GM21737 (cell line): ENCODE data around the gene OR10X1.

ENCODE experiments used
- ATAC-seq: cut with Tn5 transposase; IDR thresholded peaks from one replicate; pipeline ENCODE4 v1.9.1; 2021; ENCODE audit warnings: mild to moderate bottlenecking, moderate library complexity; ENCODE audit not compliant: unreplicated experiment

Gene OR10X1, protein sequence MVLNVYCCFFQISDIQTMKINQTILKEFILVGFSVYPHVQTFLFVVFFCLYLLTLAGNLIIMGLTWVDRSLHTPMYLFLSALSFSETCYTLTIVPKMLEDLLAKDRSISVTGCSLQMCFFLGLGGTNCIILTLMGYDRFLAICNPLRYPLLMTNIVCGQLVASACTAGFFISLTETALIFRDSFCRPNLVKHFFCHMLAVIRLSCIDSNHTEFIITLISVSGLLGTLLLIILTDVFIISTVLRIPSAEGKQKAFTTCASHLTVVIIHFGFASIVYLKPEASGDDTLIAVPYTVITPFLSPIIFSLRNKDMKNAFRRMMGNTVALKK

DNA sequence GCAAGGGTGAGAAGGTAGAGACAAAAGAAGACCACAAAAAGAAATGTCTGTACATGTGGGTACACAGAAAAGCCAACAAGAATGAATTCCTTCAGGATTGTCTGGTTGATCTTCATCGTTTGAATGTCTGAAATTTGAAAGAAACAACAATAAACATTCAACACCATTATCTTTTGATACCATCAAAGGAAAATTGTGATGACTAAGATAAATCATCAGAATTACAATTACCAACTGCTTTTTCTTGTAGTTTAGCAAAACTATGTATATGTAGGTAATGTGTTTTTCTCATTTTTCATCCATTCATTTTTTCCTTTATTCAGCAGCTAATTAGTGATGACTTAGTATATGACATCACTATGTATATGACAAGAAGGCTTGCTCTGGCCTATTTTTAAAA lies at the start of gene OR10X1:
Gene OR10X1 (minus strand): TSS at position 167 of the 400 bp plus-strand sequence. CDS start 0 bp downstream, at position 167.
- no peak for ATAC-seq

DNA sequence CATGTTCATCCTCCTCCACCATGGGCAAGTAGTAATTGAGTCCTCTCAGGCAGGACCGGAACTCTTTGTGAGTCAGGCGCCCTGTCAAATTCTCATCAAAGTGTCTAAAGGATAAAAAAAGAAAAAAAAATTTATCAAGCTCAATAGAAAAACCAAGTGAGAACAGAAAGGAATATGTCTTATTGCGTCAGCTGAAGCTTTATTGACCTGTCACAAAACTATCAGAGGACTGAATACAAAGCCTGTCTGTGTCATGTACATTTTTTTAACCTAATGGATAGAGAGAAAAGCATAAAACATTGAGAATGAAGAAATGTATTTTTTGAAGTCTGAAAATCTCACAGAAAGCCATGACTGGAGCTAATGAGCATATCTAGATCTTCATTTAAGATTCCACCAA lies 34.1 kb upstream of the OR10X1 start:
- ATAC-seq = no peak

DNA sequence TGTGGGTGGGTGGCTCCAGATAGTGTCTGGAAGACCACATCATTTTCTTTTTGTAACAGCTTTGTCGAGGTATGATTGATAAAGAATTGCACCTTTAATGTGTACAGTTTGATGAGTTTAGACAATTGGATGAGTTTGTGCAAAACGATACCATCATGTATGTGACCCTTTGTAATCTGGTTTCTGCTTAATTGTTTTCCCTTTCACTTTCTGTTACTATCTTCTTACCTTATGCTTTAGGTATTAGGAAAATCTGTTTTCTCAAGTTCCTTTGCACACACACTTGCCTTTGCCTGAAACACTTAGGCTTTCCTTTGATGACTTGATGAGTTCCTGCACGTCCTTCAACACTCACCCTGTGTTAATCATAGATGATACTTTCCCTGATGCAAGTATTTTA lies 32.2 kb upstream of the OR10X1 start:
- ATAC-seq = no peak

- no peak for ATAC-seq
These were observed 27.6 kb upstream of the OR10X1 start for GRCh38 chr1:158607296-158607695.

DNA sequence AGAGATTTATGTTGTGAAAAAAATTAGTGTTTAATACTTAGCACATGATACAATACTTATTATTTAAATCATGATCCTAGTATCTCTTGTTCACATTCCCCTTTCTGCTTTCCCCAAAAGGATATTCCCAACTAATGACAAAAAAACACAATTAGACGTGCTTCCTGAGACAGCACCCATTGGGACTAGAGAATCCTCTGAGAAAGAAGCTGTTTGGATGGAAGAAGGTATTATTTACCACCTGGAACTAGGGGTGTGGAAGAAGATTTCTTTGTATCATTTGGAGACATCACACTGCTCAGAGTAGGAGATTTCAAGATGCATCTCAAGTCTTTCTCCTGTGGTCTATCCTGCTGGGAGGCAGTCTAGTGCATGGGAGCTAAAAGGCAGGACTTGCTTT lies 25.3 kb upstream of the OR10X1 start, which contains the start of gene OR10Z1:
Gene OR10Z1 (plus strand): TSS at position 301 of the 400 bp plus-strand sequence. CDS start 1,171 bp downstream, outside the sequence.
- ATAC-seq = no peak

- no peak for ATAC-seq
These were observed 21.0 kb upstream of the OR10X1 start for GRCh38 chr1:158600735-158601134.

GRCh38 chr1:158586942-158587341 lies 7.2 kb upstream of the OR10X1 start:
- ATAC-seq = no peak

- ATAC-seq = no peak
These were observed 4.3 kb upstream of the OR10X1 start for GRCh38 chr1:158583962-158584361.

- ATAC-seq = no peak
These were observed 2.1 kb downstream of the OR10X1 start for GRCh38 chr1:158577561-158577960.

GRCh38 chr1:158572226-158572625 lies 7.5 kb downstream of the OR10X1 start:
- no peak for ATAC-seq

DNA sequence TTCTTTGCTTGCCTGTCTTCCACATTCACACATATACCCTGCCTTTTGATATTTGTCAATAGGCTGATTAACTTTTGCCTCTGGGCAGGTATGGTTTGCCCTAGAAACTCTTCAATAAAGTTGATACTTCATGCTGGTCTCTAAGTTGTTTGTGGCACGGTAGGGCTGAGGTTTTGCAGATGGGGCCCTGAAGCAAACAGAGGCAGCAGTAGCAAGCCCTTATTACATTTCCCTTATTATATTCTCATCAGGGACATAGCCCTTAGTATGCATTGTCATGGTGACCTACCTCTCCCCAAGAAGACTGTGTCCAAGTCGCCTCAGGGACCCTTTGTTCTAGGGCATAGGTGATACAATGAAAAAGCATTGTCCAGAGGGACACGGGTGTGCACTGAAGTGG lies 9.2 kb downstream of the OR10X1 start, which contains the start of gene OR6P1:
Gene OR6P1 (minus strand): TSS at position 101 of the 400 bp plus-strand sequence. CDS start 6,976 bp downstream, outside the sequence.
- ATAC-seq = no peak

DNA sequence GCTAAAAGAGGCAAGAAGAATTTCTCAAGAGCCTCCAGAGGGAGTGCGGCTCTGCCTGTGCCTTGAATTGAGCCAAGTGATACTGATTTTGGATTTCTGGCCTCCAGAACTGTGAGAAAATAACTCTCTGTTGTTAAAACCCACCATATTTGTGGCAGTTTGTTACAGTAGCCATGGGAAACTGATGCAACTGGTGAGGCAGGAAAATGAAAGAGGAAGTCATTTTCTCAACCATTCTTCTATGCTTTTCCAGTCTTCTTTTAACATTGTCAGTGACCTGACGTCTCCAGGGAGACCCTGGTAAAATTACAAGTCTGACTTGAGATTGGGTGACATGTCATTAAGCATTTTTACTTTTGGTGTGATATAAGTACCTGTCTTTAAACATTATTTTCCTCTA lies 15.1 kb downstream of the OR10X1 start:
- no peak for ATAC-seq

GRCh38 chr1:158563853-158564252 lies 15.8 kb downstream of the OR10X1 start:
- ATAC-seq = no peak

GRCh38 chr1:158559696-158560095 lies 20.0 kb downstream of the OR10X1 start:
- no peak for ATAC-seq

DNA sequence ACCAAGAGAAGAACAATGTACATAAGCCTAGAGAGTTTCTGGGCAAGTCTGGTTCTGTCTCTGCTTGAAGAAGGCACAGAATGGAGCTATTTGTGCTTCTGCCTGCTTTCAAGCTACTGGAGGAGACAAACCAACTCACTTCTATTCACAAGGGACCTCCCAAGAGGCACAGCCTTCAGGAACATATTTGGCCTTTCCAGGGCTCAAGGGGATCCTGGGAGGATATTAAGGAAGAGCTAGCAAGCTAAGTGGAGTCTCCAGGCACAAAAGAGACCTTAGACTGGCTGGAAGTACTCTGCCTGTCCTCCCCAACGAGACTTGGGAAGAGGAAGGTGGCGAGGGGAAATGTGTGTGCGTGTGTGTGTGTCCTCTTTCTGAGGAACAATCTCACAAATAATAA lies 25.3 kb downstream of the OR10X1 start, which contains the start of gene OR6Y1:
Gene OR6Y1 (minus strand): TSS at position 54 of the 400 bp plus-strand sequence. CDS start 6,300 bp downstream, outside the sequence.
- ATAC-seq = no peak

DNA sequence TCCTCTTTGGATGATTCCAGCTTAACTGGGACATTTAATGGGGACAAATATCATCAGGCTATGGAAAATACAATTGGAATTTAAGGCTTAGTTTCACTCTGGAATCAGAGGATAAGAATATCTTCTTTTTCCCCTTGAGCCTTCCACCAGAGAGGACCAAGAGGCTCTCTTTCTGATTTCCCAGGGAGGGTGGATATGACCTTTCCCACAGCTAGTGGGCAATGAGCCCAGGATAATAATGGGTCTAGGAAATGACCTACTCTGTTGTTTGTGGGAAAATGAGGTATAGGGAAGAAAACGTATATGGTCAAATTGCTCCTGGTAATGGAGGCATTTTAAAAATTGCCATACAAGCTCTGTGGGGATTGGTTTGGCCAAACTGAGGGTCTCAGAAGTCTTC lies 27.4 kb downstream of the OR10X1 start:
- no peak for ATAC-seq

DNA sequence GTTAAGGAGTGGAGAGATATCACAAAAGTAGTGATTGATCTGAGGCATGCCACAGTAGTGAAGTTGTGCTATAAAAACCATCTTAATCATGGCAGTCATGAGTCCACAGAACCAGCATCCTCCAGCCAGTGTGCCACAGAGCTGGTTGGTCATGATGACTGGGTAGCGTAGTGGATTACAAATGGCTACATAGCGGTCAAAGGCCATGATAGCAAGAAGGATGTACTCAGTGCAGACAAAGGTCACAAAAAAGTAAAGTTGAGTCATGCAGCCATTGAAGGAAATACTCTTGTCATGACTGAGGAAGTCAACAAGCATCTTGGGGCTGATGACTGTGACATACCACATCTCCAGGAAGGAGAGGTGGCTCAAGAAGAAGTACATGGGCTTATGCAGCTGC lies 32.2 kb downstream of the OR10X1 start:
- ATAC-seq = no peak

DNA sequence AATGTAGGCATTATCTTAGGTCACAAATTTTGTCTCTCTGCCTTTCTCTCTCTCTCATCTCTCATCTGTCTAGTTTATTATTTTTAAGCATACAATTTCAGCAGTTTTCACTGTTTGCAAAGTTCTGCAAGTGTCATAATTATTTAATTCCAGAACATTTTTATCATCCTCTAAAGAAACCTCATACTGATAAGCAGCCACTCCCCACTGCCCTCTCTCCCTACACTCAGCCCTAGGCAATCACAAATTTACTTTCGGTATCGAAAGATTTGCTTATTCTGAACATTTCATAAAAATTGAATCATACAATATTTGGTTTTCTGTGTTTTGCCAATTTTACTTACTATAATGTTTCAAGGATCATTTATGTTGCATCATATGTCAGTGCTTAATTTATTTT lies 42.1 kb downstream of the OR10X1 start:
- ATAC-seq = no peak

GRCh38 chr1:158534496-158534895 lies 45.2 kb downstream of the OR10X1 start:
- no peak for ATAC-seq
